ENCODE data around the gene NLGN1.

NLGN1 gene

DNA sequence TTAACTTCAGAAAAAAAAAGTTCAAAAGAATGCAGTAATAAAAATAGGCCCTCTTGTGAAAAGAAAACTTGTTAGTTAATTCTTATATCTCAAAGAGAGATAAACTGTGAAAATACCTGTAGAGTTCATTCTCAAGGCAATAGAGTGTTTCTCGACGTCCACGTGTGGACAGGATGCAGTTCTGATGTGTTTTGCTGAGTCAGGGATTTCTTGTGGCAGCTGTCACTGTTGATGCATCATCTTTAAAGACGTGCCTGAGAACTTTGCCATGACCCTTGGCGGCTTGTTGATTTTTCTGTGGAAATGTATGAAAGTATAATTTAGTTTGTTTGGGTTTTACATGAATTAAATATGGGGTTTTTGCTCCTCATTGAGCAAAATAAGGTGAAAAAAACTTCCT is 702.2 kb downstream of the NLGN1 start:
- no peak for DNase-seq (ENCODE audit: low spot score)

DNA sequence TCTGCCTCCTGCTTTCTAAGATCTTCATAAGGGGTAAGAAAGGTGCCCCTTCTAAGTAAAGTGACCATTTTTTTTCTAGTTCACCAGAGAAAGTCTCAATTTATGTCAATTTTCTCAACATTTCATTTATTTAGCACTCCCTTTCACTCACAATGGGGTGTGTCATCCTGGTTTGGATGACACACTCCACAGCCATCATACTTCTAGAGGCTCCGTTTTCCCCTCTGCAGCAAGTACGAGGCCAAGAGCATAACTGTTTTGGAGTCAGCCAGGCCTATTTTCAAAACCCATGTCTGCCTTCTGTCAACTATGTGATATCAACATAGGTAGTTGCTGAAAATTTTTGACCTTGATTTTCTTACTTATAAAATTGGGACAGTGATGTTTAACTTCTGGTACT is 703.2 kb downstream of the NLGN1 start:
- DNase-seq (ENCODE audit: low spot score) = no peak

DNA sequence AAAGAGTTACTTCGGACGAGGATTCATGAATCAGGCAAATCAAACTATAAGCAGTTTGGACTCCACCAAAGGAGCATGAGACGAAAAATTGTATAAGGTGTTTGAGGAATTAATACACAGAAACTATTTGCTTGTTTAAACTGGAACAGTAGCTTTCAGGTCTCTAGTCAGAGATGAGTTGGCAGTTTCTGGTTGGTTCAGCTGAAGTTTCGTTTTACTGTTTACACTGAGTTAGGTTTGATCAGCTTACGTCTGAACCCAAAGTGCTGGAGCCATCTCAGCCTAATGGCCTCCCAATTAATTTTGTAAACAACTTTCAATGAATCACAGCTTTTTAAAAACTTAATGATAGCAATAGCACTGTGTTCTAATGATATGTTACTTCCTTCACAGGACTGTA is 703.7 kb downstream of the NLGN1 start:
- DNase-seq (ENCODE audit: low spot score) = no peak

DNA sequence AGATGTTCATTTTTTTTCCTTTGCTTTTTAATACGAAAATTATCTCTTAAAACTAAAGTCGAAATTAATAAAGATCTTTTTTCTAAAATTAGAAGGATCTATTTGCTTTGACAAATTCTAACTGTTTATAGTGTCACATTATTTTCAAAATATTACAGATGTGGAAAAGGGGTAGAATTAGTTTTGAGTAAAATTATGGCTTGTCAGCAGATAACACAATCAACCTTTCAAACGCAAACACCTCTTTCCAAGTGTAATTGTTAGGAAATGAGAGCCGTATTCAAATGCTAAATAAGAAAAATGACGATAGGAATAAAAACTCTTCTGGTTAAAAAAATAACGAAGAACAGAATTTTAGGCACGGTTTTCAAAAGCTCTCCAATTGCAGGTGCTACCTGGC is 704.7 kb downstream of the NLGN1 start:
- DNase-seq (ENCODE audit: low spot score) = no peak

DNA sequence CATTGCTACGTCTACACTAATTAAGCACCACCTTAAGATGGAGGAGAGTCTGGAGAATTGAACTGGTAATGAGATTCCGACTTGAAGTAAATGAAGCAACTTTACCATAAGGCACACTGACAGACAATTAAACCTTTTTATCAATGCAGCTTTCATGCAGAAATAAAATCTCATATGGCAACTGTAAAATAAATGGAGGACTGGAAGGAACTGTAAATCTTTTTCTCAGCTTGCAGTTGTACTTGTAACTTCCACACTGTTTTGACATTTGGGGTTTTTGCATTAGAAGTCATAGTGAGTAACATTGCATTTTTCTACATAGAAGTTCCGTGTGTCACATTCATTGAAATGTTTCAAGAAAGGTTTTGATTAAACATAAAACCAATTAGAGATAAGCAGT is 705.3 kb downstream of the NLGN1 start:
- DNase-seq (ENCODE audit: low spot score) = no peak

DNA sequence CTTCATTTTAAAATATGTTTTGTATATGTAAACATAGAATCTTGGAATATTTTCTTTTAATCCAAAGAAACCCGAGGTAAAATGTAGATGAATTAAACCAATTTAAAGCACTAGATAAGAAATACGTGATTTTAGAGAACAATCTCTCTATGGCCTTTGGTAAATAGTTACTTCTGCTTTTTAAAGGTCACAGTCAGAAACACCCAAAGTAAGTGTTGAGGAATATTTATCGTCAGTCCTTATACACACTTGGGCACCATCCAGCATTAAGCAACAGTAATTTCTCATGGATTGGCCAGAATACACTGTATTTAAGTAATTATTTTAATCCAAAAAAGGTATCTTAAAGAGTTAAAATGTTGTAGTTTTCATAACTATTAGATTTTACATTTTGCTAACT is 713.2 kb downstream of the NLGN1 start:
- no peak for DNase-seq (ENCODE audit: low spot score)

DNA sequence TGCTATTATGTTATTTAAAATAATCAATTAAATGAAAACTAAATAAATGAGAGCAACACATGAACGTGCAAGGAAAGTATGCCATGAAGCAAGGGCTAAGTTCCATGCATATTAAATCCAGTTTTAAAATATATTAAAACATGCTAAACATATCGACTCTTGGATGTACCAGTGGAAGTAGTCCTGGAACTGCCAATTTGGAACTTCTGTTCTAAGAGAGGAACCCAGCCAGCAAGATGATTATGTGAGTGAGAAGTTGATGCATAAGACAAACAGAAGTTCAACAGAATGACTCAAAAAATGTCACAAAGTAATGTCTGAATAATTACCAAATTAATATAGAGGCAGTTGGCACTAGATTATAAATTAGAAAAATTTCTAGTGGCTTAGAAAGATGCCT is 714.2 kb downstream of the NLGN1 start:
- DNase-seq (ENCODE audit: low spot score) = no peak

DNA sequence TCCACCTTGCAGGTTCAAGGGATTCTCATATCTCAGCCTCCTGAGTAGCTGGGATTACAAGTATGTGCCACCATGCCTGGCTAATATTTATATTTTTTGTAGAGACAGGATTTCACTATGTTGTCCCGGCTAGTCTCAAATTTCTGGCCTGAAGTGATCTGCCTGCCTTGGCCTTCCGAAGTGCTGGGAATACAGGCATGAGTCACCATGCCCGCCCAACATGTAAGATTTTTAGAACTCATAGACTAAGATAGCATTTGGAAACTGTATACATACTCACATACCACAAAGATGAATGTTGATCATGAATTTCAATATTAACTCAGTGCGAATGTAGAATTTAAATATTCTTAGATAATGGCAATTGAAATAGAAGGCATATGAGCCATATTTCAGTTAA is 718.9 kb downstream of the NLGN1 start:
- DNase-seq (ENCODE audit: low spot score) = no peak

DNA sequence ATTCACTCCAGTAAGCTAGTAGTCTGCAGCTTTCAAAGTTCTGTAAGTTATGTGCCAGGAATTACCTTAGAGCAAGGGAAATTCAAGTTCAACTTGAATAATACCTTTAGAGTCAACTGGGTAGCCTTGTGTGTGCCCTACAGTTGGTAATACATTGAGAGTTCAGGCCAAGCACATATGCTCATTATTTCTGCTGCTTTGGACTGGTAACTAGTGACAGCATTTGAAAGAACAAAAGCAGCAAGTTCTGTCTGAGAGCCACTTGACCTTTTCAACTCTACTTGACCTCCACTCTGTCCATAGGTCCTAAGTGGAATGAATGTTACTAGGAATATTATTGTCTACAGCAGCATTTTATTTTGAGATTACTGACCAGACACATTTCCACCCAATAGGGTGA is 723.5 kb downstream of the NLGN1 start:
- DNase-seq (ENCODE audit: low spot score) = no peak

DNA sequence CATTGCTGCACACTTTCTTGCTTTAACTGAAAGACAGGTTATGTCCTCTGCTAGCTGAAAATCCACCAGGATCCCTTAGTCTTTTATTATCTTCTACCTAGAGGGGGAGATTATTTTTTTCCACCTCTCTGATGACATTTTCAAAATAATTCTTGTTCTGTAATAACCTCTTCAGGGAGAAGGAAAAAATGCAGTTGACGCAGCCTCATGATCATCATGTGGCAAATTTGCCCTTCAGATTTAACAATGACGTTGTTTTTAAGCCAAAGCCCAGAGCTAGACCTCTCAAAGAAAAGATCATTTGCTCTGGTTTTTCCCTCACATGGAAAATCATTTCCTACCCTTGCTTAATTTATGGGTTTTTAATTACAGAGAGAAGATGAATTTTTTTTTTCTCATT is 724.9 kb downstream of the NLGN1 start:
- DNase-seq (ENCODE audit: low spot score) = no peak

DNA sequence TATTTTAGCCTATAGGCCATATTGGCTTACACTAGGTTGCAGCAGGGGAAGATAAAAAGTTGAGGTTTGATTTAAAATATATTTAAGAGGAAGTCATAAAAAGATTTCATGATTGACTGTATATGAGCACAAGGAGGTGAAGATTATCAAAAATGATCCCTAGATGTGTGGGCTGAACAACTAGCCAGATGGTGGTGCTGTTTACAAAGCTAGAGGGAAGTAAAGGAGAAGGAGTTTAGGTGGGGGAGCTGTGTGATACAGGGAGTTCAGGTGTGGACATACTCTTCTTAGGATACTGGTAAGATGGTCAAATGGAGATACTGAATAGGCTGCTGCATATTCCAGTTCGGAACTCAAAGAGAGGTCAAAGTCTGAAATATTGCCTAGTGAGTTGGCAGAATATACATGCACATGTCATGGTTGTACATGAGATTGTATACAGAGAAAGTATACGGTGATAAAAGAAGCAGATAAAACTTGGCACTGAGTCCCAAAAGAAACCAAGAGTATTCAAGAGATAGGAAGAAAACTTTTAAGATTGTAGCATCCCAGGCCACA is 727.8 kb downstream of the NLGN1 start:
- peak; percentile 35 for DNase-seq (ENCODE audit: low spot score)

DNA sequence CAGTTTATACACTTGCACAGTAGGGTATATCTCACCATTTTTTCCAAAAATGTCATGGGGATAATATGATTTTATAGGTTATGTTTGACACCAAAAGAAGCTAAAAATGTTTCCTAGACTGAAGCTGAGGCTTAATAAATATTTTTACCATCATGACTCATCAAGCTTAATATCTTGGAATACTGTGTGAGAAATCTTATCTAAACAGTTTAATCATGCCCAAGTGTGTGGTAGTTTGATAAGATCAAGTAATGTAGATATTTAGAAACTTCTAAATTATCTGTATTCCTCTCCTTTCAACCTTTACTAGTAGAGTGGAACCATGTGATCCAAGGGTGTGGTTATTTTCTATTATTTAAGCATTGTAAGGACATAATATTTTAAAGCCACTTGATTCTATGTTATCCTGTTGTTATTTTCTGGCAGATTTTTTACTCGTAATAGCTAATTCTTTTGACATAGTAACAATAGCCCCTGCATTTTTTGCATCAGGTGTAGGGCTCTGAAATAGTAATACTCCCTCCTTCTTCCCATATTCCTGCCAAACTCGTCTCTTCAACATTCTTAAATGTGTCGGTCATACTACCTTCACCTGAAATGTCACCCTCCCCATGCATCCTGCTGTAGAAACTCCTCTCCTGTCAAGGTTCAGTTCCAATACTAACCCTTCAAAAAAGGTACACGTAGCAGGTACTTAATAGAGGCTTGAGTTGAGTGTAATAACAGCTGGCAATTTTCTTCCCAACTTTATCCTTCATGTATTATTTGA is 729.6 kb downstream of the NLGN1 start:
- DNase-seq (ENCODE audit: low spot score) = no peak

DNA sequence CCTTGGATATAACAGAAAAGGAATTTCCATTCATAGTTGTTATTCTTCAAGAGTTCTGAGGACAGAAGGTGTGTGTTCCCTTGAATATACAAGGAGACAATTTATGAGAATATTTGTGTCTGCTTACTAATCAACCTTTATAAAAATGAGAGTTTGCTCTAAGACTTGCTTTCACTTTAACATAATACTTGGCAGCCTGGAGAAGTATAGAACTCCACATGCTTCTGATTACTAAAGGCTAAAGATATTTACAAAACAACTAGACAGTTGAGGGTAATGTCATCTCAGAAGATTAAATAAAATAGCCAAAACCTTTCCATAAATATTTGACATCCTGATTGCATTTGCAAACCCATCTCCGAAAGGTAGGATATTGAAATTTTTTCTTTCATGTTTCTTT is 734.5 kb downstream of the NLGN1 start:
- no peak for DNase-seq (ENCODE audit: low spot score)

DNA sequence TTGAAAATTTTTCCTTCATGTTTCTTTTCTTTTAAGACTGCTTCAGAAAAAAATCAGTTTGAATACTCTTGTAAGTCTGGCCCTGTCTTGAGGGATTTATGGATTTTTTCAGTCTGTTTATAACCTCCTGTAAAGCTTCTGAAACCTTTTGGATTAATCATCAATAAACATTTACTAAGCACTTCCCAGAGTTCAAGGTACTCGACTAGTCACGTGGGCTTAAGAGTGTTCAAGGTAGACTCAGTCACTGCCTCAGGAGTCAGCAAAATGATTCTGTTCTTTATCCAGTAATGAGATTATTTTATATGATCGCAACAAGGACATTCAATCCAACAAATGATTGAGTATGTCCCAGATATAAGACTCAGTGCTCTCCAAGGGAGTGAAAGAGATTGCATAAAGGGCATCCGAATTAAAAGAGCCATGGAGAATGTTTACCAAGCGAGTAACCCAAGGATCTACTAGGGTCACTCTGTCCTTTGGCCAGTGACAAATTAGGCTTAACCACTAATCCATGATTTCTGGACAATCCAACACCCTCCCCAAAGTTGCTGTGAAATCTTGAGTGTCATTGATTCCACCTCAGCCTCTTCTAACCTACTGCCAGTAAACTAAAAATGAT is 735.0 kb downstream of the NLGN1 start:
- no peak for DNase-seq (ENCODE audit: low spot score)

DNA sequence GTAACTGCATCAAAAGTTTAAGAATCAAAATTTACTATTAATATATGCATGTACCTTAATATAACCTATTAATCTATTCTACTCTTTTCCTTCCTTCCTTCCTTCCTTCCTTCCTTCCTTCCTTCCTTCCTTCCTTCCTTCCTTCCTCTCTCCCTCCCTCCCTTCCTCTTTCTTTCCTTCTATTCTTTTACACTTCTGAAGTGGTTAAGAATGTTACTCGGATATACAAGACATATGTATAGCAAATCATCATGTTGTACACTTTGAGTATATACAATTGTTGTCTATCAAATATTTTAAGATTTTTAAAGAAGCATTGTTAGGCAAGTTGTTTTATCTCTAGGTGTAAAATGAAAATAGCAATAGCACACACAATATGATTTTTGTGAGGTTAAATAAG is 748.5 kb downstream of the NLGN1 start:
- DNase-seq (ENCODE audit: low spot score) = no peak

DNA sequence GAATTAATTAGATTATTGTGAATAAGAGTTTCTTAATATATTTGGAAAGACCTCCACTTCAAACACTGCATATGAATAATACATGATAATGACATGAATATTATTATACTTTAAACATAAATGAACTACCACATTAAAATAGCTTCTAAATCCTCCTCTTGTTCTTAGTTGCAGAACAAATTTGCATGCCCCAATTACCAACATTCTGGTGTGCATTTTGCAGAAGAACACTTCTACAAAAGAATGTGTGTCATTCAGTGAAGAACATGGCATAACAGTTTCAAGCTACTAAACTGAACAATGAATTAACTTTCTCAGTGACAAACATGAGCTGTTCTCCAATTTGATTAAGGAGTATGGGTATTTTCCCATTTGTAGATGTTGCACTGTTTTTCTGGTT is 750.3 kb downstream of the NLGN1 start:
- DNase-seq (ENCODE audit: low spot score) = no peak

DNA sequence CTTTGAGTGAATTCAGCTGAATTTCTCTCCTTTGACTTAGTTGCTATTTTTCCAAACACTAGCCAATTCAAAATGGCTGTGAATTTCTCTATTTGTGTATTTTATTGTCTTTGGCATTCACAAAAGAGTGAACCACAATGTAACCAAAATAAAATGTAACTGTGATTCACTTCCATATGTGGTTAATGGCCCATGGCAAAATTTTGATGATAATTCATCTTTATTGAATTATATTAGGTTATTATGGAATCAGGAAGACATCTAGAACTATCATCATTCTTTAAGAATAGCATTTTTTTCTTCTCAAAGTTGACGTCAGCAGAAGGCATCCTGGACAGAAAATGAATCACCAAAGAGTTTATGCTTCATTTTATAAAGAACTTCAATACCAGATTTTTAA is 756.3 kb downstream of the NLGN1 start:
- DNase-seq (ENCODE audit: low spot score) = no peak

DNA sequence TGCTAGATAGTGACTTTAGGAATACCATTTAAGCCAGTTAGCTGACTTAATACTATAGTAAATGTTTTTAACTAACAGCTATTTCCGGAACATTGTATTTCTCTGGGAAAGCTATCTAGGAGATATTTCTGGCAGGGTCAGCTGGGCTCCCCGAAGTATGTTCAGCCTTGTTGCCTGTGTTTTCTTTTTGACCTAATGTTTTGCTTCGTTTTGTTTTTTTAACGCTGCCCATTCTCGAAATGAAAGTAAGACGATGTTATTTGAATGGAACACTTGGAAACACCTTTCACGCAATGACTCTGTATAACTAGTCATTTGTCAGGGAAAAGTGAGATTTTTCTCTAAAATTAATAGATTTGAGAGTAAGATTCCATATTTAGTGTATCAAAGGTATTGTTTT is 758.7 kb downstream of the NLGN1 start:
- no peak for DNase-seq (ENCODE audit: low spot score)

DNA sequence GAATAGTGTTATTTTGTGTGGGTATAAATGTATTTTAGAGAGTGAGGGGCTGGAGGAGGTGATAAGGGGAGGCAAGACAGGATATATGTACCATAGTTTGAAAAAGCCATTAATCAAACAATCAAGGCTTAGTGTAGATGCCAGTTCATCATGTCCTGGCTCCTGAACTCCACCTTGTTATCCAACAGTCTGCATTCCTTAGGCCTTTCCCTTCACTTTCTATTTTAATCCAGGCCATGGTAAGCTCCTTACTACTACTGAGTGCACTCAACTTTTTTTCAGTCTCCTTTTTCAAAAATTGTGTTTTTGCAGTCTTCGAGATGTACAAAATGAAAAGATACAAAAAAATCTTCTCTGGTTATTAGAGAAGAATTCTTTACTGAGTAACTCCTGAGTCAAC is 761.1 kb downstream of the NLGN1 start:
- no peak for DNase-seq (ENCODE audit: low spot score)

DNA sequence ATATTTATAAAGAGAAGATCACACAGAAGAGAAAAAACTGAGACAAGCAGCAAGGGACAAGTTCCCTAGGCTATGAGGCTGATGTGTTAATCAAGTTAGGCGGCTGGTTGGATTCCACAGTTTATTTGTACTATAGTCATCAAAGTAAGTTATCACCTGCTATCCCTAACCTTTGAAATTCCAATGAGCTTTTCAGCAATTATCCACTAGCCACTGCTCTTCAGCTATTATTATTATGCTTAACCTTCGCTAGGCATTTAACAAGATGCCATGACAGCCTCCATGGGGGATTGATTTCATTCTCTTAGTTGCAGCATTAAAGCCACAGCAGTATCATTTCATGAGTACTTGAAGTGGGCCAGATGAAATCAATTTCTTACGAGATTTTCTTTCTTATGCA is 762.1 kb downstream of the NLGN1 start:
- DNase-seq (ENCODE audit: low spot score) = no peak

DNA sequence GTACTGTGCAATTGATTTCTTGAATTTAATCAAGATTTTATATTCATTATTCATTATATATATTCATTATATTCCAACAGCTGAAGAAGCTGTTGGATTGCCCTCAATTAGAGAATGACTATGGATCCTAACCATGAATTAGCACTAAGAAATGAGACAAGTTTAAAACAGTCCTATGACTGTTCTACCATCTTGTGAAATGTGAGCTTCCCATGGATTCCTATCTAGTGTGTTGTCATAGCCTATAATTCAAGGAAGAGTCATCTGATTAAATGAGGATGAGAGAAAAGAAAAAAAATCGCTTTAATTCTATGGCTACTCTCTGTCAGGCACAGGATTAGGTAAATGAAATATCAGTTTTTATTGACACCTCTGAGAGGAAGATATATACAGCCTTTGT is 765.0 kb downstream of the NLGN1 start:
- DNase-seq (ENCODE audit: low spot score) = peak; percentile 18

DNA sequence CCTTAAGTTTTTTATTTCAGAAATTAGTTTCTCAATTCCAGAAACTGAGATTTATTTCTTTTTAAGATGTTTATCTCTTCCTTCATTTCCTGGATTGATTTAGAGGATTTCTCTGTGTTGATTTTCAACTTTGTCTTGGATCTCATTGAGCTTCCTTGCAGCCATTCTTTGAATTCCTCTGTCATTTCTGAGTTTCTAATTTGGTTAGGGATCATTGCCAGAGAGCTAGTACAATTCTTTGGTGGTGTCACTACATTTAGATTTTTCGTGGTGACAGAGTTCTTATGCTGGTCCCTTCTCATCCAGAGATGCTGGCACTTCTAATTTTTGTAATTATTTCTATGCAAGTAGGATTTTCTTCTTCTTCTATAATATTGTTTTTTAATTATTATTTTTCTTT is 770.5 kb downstream of the NLGN1 start:
- no peak for DNase-seq (ENCODE audit: low spot score)

DNA sequence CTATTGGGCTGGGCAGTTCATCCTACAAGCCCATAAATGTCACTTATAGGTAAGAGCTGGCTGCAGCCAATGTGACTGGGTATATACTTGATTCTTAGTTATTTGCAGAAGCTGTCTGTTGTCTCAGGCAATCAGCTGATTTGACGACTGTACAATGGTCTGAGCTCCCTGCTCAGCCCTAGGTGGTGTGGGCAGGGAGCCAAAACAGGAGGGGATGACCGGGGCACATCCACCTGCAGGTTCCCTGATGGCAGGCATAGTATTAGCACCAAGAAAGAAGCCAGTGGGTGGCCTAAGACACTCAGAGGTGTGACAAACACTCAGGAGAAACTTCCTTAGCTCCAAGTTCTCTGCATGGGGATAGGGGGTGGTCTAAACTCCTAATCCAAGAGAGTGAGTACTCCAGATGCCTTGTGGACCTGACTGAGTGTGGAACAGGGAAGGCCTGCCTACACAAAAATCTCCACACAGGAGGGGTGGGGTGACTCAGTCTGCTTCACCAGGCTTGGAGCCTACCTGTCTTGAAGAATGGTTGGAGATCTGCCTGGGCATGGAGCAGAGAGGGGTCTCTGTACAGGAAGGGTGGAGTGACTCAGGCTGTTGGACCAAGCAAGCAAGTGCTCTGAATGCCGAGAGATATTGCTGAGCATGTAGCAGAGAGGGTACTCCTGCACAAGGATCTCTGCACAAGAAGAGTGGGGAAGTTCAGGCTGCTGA is 771.2 kb downstream of the NLGN1 start:
- no peak for DNase-seq (ENCODE audit: low spot score)

Data from AG08396 (cell line).